ELR (cell line): Measurements from ENCODE around the gene CNDP1.
"Not testable (repeated sequence)": the region's sequence is repeated elsewhere in the genome, so short reads cannot be mapped to it uniquely, and the experiment has no call there.

Experiments used
- DNase-seq: peaks from one replicate; pipeline ENCODE4 v3.0.0-alpha.2; 2015; ENCODE audit warnings: low read depth

Gene CNDP1

DNA sequence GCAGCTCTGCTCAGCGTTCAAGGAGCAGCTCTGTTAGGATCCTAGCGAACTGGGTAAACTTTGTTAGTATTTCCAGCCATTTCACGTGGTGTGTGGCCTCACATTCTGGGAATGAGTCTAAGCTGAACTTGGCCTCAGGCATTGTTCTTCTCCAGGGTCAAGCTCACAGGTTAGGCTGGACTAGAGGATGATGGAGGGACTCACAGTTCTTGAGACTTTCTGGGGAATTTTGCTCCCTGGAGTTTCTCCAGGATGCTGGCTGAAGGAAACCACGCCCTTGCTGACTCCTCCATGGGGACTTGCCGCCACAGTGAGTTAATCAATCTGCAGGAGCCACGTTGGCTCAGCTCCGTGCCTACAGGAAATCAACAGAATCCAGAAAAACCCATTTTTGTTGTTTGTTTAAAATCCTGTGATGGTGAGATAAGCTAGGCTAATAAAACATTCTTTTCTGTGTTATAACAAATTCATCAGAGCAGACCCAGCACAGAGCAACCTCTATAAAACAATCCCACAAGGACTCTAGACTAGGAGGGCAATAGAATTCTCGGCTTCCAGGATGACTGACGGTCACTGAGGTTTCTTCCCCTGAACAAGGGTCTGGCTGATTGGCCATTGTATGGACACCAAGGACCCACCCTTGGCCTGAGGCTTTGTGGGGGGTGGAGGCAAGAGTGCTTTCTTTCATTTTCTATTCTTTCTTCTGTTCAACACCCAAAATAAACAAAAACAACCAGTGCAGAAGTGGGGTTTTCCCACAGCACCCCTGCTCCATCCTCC, 12.6 kb downstream of the CNDP1 start:
- peak; percentile 72 for DNase-seq

GRCh38 chr18:74547860-74548259, 13.6 kb downstream of the CNDP1 start:
- DNase-seq = no peak

GRCh38 chr18:74549591-74550104, 15.3 kb downstream of the CNDP1 start:
- DNase-seq = no peak

GRCh38 chr18:74550886-74551285, 16.6 kb downstream of the CNDP1 start:
- no peak for DNase-seq

GRCh38 chr18:74551452-74551851, 17.2 kb downstream of the CNDP1 start:
- DNase-seq = no peak

GRCh38 chr18:74551936-74552555, 17.7 kb downstream of the CNDP1 start:
- peak; percentile 85 for DNase-seq

DNA sequence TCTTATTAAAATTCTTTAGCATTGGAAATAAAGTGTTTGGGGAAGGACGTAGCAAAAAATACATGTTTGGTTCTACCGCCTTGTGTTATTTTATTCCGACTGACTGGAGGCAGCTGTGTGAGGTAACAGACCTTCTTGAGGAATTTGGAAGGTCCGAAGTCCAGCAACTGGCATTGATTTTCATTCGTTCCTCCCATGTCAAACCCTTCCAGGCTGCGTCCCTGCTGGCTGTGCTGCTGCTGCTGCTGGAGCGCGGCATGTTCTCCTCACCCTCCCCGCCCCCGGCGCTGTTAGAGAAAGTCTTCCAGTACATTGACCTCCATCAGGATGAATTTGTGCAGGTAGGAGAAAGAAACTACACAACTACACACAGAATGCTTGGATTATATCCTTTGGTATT, 21.8 kb downstream of the CNDP1 start:
- DNase-seq = no peak

DNA sequence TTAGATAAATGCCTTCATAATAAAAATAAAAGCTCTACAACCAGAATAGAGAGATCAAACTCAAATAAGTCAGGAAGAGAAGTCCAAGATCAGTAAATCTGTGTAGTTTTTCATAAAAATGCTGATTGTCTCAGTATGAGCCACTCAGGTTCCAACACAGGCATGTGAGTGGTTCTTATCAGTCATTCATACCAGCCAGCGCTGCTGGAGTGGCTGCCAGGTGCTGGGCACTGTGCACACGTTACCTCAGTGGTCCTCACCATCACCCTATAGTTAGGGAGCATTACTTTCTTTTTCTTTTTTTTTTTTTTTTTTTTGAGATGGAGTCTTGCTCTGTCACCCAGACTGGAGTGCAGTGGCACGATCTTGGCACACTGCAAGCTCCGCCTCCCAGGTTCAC, 23.8 kb downstream of the CNDP1 start:
- DNase-seq = no peak

- no peak for DNase-seq
Observed at GRCh38 chr18:74562131-74562730, 27.9 kb downstream of the CNDP1 start.

DNA sequence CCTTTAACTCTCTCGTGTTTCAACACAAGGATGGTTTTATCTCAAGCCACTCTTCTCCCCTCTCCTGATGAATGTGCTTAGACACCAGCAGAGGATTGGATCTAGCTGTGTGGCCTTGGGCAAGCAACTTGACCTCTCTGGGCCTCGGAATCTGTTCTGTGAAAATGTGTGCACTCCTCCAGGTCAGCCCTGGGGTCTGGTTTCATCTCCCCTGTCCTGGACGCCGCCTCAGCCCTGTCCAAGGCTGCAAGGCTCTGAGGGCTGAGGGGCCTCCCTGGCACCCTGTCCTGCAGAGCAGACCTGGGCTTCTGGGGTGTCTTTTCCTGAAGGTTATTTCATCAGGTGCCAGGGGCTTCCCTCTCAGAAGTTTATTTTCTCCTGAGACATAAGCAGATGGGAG, 28.5 kb downstream of the CNDP1 start:
- no peak for DNase-seq

DNA sequence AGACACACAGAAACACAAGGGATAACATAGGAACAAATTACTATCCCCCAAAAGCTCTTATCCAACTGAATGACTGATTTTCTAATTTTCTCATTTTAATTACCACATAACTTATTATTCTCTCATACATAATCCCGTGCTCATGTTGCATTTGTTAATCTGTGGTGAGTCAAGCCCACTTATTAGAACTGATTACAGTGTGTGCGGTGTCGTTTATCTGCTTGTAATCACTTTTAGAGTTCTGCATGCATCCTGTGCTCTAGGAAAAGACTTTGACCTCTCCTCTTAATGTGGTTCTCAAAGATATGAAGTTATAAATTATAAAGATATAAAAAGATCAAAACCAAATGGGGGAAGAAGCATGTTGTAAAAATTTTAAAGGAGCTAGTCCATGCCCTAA, 29.7 kb downstream of the CNDP1 start:
- DNase-seq = no peak

DNA sequence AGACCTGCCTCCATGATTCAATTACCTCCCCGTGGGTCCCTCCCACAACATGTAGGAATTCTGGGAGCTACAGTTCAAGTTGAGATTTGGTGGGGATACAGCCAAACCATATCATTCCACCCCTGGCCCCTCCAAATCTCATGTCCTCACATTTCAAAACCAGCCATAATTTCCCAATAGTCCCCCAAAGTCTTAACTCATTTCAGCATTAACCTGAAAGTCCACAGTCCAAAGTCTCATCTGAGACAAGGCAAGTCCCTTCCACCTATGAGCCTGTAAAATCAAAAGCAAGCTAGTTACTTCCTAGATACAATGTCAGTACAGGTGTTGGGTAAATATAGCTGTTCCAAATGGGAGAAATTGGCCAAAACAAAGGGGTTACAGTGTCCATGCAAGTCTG, 30.9 kb downstream of the CNDP1 start:
- DNase-seq = not testable (repeated sequence)

GRCh38 chr18:74565993-74566392, 31.7 kb downstream of the CNDP1 start:
- not testable (repeated sequence) for DNase-seq

GRCh38 chr18:74567822-74568221, 33.5 kb downstream of the CNDP1 start:
- DNase-seq = no peak

DNA sequence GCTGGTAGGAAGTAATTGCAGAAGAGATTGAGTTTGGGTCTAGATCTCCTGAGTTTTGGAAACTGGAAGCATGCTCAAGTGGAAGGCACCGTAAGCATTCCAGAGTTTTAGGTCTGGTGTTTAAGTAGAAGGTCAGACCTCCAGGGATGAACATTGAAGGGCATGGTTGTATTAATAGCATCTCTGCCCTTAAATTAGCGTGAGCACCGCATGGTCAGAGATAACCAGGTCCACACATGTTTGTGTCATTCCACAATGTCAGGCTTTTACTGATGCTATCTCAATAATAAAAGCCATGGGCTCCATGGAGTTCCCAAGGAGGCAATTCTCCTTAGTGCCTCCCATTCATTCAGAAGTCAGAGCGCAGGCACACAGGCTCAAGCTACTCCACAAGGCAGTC, 35.1 kb downstream of the CNDP1 start:
- DNase-seq = no peak

- DNase-seq = no peak
Observed at GRCh38 chr18:74570266-74570665, 36.0 kb downstream of the CNDP1 start.

GRCh38 chr18:74571895-74572680, 37.8 kb downstream of the CNDP1 start:
- no peak for DNase-seq

GRCh38 chr18:74573053-74573452, 38.8 kb downstream of the CNDP1 start:
- DNase-seq = no peak

DNA sequence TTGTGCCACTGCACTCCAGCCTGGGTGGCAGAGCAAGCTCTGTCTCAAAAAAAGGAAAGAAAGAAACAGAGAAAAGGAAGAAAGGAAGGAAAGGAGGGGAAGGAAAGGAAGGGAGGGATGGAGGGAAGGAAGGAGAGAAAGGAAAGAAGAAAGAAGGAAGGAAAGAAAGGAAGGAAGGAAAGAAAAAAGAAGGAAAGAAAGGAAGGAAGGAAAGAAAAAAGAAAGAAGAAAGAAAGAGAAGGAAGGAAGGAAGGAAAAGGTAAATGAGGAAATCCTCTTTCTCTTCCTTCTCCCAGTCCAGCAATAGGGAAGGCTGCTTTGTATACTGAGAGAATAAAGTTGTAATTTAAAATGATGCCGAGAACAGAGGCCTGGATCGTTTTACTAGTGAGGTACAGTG, 40.6 kb downstream of the CNDP1 start:
- no peak for DNase-seq

- no peak for DNase-seq
Observed at GRCh38 chr18:74577019-74577418, 42.7 kb downstream of the CNDP1 start.

GRCh38 chr18:74579496-74580065, 45.3 kb downstream of the CNDP1 start:
- DNase-seq = no peak

DNA sequence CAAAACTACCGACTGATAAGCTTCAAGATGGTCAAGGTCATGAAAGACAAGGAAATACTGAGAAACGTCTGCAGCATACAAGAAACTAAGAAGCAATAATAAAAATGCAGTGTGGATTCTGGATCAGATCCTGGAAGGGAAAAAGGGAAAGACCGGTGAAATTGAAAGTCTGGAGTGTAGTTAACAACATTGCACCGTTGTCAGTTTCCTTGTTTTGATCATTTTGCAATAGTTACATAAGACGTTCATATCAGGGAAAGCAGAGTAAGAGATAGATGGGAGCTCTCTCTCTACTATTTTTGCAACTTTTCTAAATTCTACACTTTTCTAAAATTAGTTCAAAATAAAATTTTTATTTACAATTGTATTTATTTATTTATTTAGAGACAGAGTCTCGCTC, 48.3 kb downstream of the CNDP1 start:
- no peak for DNase-seq
